ENCODE data around the gene SUSD3.

- no peak for TF ChIP-seq CTCF (IDR thresholded peaks at IDR 0.05)
- TF ChIP-seq POLR2A (IDR thresholded peaks at IDR 0.05) = no peak
These were observed 71.4 kb downstream of the SUSD3 start for GRCh38 chr9:93129691-93130500.
